RWPE2 (cell line): Measurements from ENCODE around the gene FAM228B.
"Not testable (repeated sequence)": the region's sequence is repeated elsewhere in the genome, so short reads cannot be mapped to it uniquely, and the experiment has no call there.

Experiments
- ATAC-seq: fragments of 200-7000 bp; cut with Tn5 transposase; 3 replicates; pipeline ENCODE4 v1.9.1; 2021; ENCODE audit warnings: low read depth
- DNase-seq: peaks from one replicate; pipeline ENCODE4 v3.0.0-alpha.2; 2020; ENCODE audit warnings: low spot score
- H3K27ac ChIP-seq: fragments of 450-650 bp; 2 replicates; pipeline ENCODE4 v1.5.1; 2017; ENCODE audit warnings: mild to moderate bottlenecking; ENCODE audit not compliant: poor library complexity, severe bottlenecking
- H3K27me3 ChIP-seq: fragments of 250-450 bp; sonication (Bioruptor Pico); 2 replicates; pipeline ENCODE4 v1.5.1; 2021; ENCODE audit warnings: mild to moderate bottlenecking, moderate library complexity; ENCODE audit not compliant: insufficient read depth, poor library complexity, severe bottlenecking
- H3K36me3 ChIP-seq: fragments of 250-450 bp; sonication (Bioruptor Pico); 2 replicates; pipeline ENCODE4 v1.5.1; 2020; ENCODE audit warnings: low read depth, mild to moderate bottlenecking, moderate library complexity
- H3K4me1 ChIP-seq: fragments of 250-450 bp; sonication (Bioruptor Pico); 2 replicates; pipeline ENCODE4 v1.5.1; 2021; ENCODE audit warnings: mild to moderate bottlenecking, moderate library complexity; ENCODE audit not compliant: insufficient read depth, poor library complexity, severe bottlenecking
- H3K4me3 ChIP-seq: fragments of 250-450 bp; sonication (Bioruptor Pico); 2 replicates; pipeline ENCODE4 v1.5.1; 2021; ENCODE audit warnings: mild to moderate bottlenecking, moderate library complexity; ENCODE audit not compliant: severe bottlenecking
- H3K9me3 ChIP-seq: fragments of 250-450 bp; sonication (Bioruptor Pico); 2 replicates; pipeline ENCODE4 v1.5.1; 2021; ENCODE audit warnings: mild to moderate bottlenecking, moderate library complexity; ENCODE audit not compliant: severe bottlenecking
- CTCF ChIP-seq: fragments of 450-650 bp; IDR thresholded peaks from one replicate; pipeline ENCODE4 v1.5.1; 2017; ENCODE audit warnings: mild to moderate bottlenecking, moderate library complexity; ENCODE audit not compliant: poor library complexity, severe bottlenecking

Gene FAM228B

DNA sequence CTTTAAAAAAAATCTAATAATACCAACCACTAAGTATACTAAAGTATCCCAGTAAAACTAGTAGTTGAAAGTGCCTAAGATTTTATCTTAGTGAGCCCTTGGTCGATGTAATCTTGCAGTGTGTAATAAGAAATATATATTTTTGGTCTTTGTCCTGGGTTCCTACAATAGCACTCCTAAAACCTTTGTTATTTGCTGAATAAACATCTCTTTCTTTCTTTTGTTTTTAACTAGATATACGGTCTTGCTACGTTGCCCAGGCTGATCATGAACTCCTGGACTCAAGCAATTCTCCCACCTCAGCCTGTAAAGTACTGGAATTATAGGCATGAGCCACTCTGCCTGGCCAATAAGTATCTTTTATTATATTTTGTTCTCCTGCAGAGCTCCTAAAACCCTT lies 36.2 kb upstream of the FAM228B start:
- peaks cover 10% of the 10 kb centered on the region for H3K4me1 ChIP-seq
- no peak overlapping the region for H3K27ac ChIP-seq
- ATAC-seq (no peak), DNase-seq (no peak)
- peaks cover 15% of the 10 kb centered on the region for H3K36me3 ChIP-seq
- H3K4me3 ChIP-seq = no peak overlapping the region
- H3K27me3 ChIP-seq = no peaks in the 10 kb centered on the region
- no peaks in the 10 kb centered on the region for H3K9me3 ChIP-seq
- no peak for TF ChIP-seq CTCF

DNA sequence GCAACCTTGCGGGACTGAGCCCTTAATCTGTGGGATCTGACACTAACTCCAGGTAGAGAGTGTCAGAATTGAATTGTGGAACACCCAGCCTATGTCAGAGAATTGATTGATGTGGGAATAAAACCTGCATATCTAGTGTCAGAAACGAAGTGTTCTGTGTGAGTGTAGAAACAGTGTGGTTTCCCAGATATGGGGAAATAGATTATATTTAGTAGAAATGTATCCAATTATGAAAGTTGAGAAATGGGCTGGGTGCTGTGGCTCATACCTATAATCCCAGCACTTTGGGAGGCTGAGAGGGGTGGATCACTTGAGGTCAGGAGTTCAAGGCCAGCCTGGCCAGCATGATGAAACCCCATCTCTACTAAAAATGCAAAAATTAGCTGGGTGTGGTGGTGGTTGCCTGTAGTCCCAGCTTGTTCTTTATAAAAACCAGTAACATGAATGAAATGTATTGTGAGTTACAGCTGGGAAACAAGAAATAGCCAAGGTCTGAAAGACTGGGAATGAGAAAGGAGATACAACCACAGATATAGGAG lies 34.4 kb upstream of the FAM228B start:
- H3K36me3 ChIP-seq = no peaks in the 10 kb centered on the region
- no peak for TF ChIP-seq CTCF
- H3K9me3 ChIP-seq = no peaks in the 10 kb centered on the region
- H3K4me1 ChIP-seq = no peaks in the 10 kb centered on the region
- DNase-seq = no peak
- no peak overlapping the region for H3K27ac ChIP-seq
- H3K4me3 ChIP-seq = no peak overlapping the region
- no peaks in the 10 kb centered on the region for H3K27me3 ChIP-seq
- ATAC-seq = no peak

- DNase-seq, H3K4me1 ChIP-seq, ATAC-seq, H3K4me3 ChIP-seq, H3K27me3 ChIP-seq, H3K27ac ChIP-seq, H3K36me3 ChIP-seq, H3K9me3 ChIP-seq: not testable (repeated sequence)
Observed at GRCh38 chr2:24093270-24093669, 30.0 kb upstream of the FAM228B start.

DNA sequence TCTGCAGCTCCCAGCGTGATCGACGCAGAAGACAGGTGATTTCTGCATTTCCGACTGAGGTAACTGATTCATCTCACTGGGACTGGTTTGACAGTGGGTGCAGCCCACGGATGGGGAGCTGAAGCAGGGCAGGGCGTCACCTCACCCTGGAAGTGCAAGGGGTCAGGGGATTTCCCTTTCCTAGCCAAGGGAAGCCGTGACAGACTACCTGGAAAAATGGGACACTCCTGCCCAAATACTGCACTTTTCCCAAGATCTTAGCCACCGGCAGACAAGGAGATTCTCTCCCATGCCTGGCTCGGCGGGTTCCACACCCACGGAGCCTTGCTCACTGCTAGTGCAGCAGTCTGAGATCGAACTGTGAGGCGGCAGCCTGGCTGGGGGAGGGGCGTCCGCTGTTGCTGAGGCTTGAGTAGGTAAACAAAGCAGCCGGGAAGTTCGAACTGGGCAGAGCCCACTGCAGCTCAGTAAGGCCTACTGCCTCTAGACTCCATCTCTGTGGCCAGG lies 28.0 kb upstream of the FAM228B start:
- DNase-seq = not testable (repeated sequence)

DNA sequence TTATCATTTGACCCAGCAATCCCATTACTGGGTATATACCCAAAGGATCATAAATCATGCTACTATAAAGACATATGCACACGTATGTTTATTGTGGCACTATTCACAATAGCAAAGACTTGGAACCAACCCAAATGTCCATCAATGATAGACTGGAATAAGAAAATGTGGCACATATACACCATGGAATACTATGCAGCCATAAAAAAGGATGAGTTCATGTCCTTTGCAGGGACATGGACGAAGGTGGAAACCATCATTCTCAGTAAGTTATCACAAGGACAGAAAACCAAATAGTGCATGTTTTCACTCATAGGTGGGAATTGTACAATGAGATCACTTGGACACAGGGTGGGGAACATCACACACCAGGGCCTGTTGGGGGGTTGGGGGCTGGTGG lies 22.5 kb upstream of the FAM228B start:
- DNase-seq, H3K27me3 ChIP-seq, H3K27ac ChIP-seq, ATAC-seq, H3K36me3 ChIP-seq, H3K4me1 ChIP-seq, H3K4me3 ChIP-seq, H3K9me3 ChIP-seq: not testable (repeated sequence)

More for the DNA sequence above, 28.0 kb upstream of the FAM228B start:
- H3K27ac ChIP-seq, H3K36me3 ChIP-seq, H3K4me3 ChIP-seq, ATAC-seq, H3K27me3 ChIP-seq, H3K9me3 ChIP-seq, H3K4me1 ChIP-seq: not testable (repeated sequence)

DNA sequence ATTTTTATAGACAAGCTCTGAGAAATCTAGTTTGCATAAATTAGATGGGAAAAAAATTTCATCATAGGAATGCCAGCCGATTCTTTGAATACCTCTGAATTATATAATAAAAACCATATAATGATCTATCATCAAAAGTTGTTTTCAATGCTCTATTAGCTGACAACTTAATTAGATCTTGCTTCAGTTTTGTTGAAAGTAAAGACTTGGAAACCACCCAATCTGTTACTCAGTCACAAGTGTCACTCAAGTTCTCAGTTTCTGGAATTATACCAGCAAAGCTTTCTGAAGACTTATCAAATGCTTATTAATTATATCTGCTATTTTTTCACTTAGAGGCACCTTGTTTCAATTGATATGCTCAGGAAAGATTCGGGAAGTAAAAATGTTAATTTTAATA lies 21.3 kb upstream of the FAM228B start:
- no peak for ATAC-seq
- no peak overlapping the region for H3K4me3 ChIP-seq

More for the DNA sequence above, 21.3 kb upstream of the FAM228B start:
- Histone ChIP-seq H3K27me3 (no peaks in the 10 kb centered on the region), H3K4me1 (no peaks in the 10 kb centered on the region), H3K27ac (no peak overlapping the region), H3K9me3 (no peaks in the 10 kb centered on the region), H3K36me3 (no peaks in the 10 kb centered on the region)
- no peak for DNase-seq
- no peak for TF ChIP-seq CTCF
